ENCODE measurements around the gene NACAD.

DNA sequence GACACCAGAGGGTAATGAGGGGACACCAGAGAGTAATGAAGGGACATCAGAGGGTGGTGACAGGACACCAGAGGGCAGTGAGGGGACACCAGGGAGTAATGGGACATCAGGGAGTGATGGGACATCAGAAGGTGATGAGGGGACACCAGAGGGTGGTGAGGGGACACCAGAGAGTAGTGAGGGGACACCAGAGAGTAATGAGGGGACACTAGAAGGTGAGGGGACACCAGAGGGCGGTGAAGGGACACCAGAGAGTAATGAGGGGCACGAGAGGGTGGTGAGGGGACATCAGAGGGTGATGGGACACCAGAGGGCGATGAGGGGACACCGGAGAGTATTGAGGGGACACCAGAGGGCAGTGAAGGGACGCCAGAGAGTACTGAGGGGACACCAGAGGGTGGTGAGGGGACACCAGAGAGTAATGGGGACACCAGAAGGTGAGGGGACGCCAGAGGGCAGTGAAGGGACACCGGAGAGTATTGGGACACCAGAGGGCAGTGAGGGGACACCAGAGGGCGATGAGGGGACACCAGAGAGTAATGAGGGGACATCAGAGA lies 10.6 kb downstream of the NACAD start:
- no peak for TF ChIP-seq CTCF (IDR thresholded peaks at IDR 0.05)
- no peak for TF ChIP-seq POLR2A (IDR thresholded peaks at IDR 0.05)

Data from Peyer's patch (tissue), 4 donors.